Measurements from ENCODE around the gene CTTNBP2NL.

The CTTNBP2NL gene

GRCh38 chr1:112509005-112509659, 113.1 kb downstream of the CTTNBP2NL start:
- DNase-seq: no peak

- no peak for DNase-seq
These were observed 113.7 kb downstream of the CTTNBP2NL start for GRCh38 chr1:112509660-112510178.

GRCh38 chr1:112510340-112510739, 114.3 kb downstream of the CTTNBP2NL start:
- DNase-seq: no peak
